ENCODE results near the gene PICALM. TPM values are rescaled to one million over a fixed set of nuclear protein-coding genes. Genes with fewer than 3 reads are reported as not detected.

The PICALM gene
- total and polyA plus RNA-seq, 9 of the 15 experiments (the other 6 are each of a cell fraction or from before 2014, with no cell fraction given) = 41.3 to 990 (median 309) TPM

- FAIRE-seq = no peak
- Histone ChIP-seq H3K79me2 (ENCODE audit: control insufficient read depth, insufficient read depth, low read length) (no peaks in the 10 kb centered on the region), H3K4me3 (no peak overlapping the region), H3K9me3 (replicated peaks; ENCODE audit: control insufficient read depth, insufficient read depth, low read depth, low read length) (no peaks in the 10 kb centered on the region), H4K20me1 (replicated peaks; ENCODE audit: control insufficient read depth, insufficient read depth, low read length) (no peaks in the 10 kb centered on the region), H3K4me1 (replicated peaks in 1 of 2; ENCODE audit: control insufficient read depth in 2 of 2, insufficient read depth in 2 of 2, low read length in 2 of 2) (peaks cover 6 to 7% of the 10 kb centered on the region in 2 experiments; a peak in 3 of 5 replicates), H3K27ac (ENCODE audit: extremely low read depth, low read depth, low read length) (no peak overlapping the region), H2AFZ (ENCODE audit: low read depth, low read length) (peak overlapping the region; percentile 21; the same call in 1 of the 2 replicates), H3K36me3 (ENCODE audit: control insufficient read depth, insufficient read depth, low read length) (no peaks in the 10 kb centered on the region), H3K9ac (ENCODE audit: insufficient read depth in 1 of 2, low read depth in 2 of 2, low read length in 2 of 2) (no peak overlapping the region), H3K9me1 (ENCODE audit: control insufficient read depth, insufficient read depth, low read length) (no peaks in the 10 kb centered on the region), H3K27me3 (ENCODE audit: control insufficient read depth in 2 of 2, insufficient read depth in 2 of 2, low read length in 2 of 2) (no peaks in the 10 kb centered on the region), H3K4me2 (ENCODE audit: insufficient read depth, low read length) (no peak overlapping the region)
- no peak for DNase-seq (ENCODE audit: extremely low read depth in 1 of 4, low spot score in 3 of 4)
- intact Hi-C loops (cut with micrococcal nuclease) = no loop called here
- no peak for ATAC-seq
- CTCF ChIA-PET (ENCODE audit: low intra/inter-chr PET ratio) = no interaction called here
- POLR2A ChIA-PET = interaction anchor here (0.7 kb wide), 1 partner anchor 71 kb away, joined by 3 read pairs; no protein-coding TSS in a partner anchor
- no peak for TF ChIP-seq MCM3 (IDR thresholded peaks at IDR 0.05)
- no peak for TF ChIP-seq ZNF197 (CRISPR knock-in tag; IDR thresholded peaks at IDR 0.05; ENCODE audit: low read depth)
- TF ChIP-seq GTF3C2 (IDR thresholded peaks at IDR 0.05; ENCODE audit: borderline replicate concordance, extremely low read depth, insufficient read length) = no peak
- no peak for TF ChIP-seq ELF1 (tag; IDR thresholded peaks at IDR 0.05)
- TF ChIP-seq TBL1XR1 (IDR thresholded peaks at IDR 0.05; ENCODE audit: low read length in 2 of 2) = no peak
- TF ChIP-seq FOXM1 (IDR thresholded peaks at IDR 0.05; ENCODE audit: low read depth) = no peak
- no peak for TF ChIP-seq FOXM1 (CRISPR knock-in tag; IDR thresholded peaks at IDR 0.05; ENCODE audit: low read depth)
- no peak for TF ChIP-seq NONO (IDR thresholded peaks at IDR 0.05; ENCODE audit: low read depth in 2 of 2, low read length in 1 of 2)
- TF ChIP-seq CSDE1 (IDR thresholded peaks at IDR 0.05) = no peak
- TF ChIP-seq NR2C2 (CRISPR knock-in tag; IDR thresholded peaks at IDR 0.05) = no peak
- no peak for TF ChIP-seq NR2C2 (tag; IDR thresholded peaks at IDR 0.05)
- no peak for TF ChIP-seq ARID3B (CRISPR knock-in tag; IDR thresholded peaks at IDR 0.05; ENCODE audit: borderline replicate concordance)
- no peak for TF ChIP-seq MECOM (CRISPR knock-in tag; IDR thresholded peaks at IDR 0.05)
- no peak for TF ChIP-seq SNIP1 (IDR thresholded peaks at IDR 0.05; ENCODE audit: low read depth)
- no peak for TF ChIP-seq TOE1 (IDR thresholded peaks at IDR 0.05; ENCODE audit: borderline replicate concordance)
- no peak for TF ChIP-seq TOE1 (CRISPR knock-in tag; IDR thresholded peaks at IDR 0.05; ENCODE audit: borderline replicate concordance, low read depth)
- TF ChIP-seq MCM7 (IDR thresholded peaks at IDR 0.05) = no peak
- no peak for TF ChIP-seq ILK (tag; IDR thresholded peaks at IDR 0.05; ENCODE audit: borderline replicate concordance, low read depth)
- no TSS peak for BruUV-seq (replicated peaks)
- whole genome bisulfite sequencing (ENCODE audit: insufficient coverage, low coverage, missing lambda C conversion rate) = 53% methylated on average over 2 of the region's 2 CpGs
- in situ Hi-C loops (cut with MboI) = no loop called here
These were observed 18.4 kb upstream of the PICALM start for GRCh38 chr11:86087256-86087655.

Measured in K562 (cell line).